D341Med (cell line): Measurements from ENCODE around the gene LIMK2.
A peak's percentile ranks its signal among the peaks of the same experiment; 100 is the strongest.
"Not testable (repeated sequence)": the region's sequence is repeated elsewhere in the genome, so short reads cannot be mapped to it uniquely, and the experiment has no call there.

Experiments
- DNase-seq: peaks from one replicate; pipeline ENCODE4 v3.0.0; 2012; ENCODE audit warnings: low spot score

Gene LIMK2

DNA sequence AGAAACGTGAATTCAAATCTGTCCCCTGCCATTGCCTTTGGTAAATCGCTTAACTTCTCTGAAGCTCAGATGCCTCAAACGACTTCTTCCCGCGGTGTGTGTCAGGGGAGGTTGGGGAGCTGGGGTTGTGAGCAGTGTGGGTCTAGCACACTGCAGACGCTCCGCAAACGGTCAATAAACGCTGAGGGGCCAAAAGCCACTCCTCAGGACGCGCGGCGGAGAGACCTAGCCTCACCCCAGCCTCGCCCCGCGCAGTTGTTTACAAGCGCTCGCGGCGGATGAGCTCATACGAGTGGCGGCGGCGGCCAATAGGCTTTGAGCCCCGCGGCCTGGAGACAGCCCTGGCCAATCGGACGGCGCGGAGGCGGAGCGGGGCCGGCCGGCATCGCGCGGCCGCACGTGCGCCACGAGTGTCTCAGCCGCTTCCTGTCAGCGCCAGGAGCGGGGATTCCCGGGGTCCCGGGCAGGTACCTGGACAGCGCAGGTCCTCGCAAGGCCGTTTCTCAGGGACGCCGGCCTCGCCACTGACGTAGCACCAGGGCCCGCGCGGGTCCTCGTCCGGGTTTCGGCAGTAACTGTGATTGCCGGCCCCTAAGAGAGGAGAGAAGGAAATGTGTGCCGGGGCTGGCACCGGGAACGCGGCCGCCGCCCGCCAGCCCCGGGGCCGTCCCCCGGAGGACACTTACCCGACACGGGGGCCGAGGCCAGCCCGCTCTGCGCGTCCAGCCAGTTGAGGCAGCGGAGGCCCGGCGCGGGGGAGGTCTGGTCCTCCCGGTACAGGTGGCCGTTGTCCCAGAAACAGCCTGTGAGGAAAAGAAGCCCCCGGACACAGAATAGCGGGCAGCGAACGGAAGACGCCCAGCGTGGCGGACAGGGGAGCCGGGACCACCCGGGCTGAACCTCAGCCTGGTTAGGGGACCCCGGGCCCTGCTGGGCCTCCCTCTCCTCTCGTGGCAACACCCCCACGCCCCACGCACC lies 78.7 kb downstream of the LIMK2 start:
- peak; percentile 98 for DNase-seq

DNA sequence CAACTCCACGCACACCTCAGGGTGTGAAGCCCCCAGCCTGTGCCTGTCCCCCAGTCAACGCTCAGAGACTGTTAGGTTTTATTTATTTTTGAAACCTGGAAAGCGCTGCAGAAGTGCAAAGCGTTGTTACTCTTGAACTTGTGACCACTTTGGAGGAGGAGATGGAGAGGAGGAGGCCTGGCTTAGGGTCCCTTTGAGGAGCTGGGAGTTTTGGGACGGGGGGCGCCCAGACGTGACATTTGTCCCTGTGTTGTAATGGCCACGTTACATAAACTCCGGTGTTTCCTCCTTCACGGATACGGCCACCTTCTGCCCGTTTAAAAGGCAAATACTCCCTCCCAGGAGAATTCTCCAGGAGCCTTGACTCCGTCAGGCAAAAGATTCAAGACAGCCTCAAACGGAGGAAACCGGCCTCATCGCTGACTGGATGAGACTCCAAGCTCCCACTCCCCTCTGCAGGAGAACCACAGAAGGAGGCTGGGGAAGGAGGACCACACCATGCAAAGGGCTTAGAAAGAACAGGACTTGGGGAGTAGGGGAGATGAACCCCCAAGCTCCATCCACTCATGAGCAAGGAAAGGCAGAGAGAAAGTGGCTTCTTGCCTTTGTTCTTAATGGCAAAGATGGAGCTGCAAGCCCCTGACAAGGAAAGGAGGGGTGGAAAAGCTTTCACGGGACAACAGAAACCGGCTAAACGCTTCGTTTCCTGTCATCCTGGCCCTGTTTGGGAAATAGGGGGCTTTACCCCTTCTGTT lies 79.6 kb downstream of the LIMK2 start:
- DNase-seq, result peak; percentile 45

DNA sequence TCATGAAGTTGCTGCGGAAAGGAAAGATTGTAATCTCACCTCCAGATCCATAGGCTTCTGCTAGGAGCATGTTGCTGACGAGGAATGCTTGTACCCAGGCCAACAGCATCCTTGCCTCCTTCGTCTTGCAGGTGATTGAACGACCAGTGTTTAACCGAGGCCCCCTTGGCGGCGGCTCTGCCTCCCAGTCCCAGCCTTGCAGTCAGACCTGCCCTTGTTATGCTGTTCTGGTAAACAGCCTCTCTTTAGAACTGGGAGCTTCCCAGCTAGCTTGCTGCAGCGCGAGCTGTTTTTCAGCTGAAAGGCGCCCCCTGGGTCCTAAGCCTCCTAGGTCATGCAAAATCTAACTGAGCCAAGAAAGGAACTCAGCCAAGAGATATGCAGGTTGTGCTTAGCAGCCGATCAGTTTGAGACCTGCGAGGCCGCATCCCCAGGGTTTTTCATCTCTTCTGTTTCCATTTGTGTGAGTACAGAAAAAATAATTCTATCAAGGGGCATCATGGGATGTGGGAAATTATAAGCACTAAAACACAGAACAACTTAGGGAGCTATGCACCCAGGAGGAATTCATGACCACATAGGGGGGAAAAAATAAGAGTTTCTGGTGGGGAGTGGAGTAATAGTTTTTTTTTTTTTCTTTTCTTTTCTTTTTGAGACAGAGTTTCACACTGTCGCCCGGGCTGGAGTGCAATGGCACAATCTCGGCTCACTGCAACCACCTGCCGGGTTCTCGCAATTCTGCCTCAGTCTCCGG lies 80.3 kb downstream of the LIMK2 start, which contains the start of gene PIK3IP1:
PIK3IP1 (minus strand) TSS at position 253 of the 754 bp plus-strand sequence; CDS start at position 109, 144 bp downstream.
- peak; percentile 81 for DNase-seq

DNA sequence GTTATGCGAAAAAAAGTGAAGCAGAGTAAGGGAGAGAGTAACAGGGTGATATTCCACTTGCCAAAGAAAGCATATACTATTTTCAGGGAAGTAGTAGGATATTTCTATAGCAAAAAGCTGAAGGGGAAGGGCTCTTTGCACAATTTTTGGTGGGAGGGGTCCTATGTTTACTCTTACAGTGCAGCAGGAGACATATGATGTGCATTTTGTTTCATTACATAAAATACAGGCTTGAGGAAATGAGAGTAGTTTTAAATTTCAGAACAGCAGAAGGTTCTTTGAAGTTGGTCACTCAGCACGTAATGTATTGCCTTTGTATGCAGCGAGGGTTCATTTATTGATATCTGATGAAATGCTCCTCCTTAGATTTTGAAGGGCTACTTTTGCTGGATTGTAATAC lies 83.3 kb downstream of the LIMK2 start:
- no peak for DNase-seq

DNA sequence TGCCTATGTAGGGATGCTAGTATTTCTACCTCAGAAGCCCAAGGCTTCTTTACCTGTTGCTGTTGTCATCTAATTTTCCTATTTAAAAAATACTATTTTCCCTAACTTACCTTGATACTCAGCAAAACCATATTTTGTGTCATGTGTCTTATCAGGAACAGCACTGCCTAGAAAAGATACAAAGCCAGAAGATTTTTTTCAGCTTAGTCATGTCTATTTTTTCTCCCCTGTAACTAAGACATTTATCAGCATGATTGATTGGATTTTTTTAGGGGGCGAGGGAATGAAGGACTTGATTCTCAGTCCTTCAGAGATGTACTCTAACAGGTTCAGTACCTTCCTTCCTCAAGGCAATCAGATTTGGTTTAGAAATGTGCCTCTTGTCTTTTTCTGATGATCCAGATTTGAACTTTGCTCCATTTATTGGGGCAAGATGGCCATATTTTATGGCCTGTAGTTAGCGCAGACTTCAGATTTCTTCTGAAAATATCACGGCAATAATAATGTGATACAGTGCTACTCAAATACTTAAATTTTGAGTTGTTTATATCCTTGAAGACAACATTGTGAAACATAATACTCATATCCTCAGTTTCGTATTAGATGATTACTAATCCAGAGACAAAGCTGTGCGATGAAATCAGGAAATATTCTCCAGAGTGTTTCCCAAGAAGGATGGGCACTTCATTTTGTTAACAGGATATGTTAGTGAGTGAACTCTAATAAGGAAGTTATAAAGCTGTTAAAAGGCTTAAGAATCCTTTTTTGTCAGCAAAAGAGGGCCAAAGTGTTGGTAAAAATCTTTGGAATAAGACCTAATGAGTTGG lies 83.9 kb downstream of the LIMK2 start:
- DNase-seq, result no peak

DNA sequence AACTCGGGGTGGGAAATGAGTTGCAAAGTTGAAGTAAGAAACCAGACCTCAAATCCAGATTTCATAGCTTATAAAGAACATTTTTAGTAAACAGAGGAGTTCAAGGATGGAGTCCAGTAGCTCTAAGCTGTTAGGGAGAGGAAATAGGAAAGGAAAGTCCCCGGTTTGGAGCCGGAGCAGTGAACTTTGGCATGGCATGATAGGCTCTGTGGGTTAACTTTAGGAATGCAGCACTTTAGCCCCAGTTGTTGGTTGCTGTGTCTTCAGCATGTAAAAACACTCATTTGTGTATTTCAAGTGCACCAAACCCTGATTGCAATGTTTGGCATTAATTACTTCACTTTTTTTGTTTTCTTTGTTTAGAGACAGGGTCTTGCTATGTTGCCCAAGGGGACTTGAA lies 88.8 kb downstream of the LIMK2 start:
- DNase-seq, result no peak

DNA sequence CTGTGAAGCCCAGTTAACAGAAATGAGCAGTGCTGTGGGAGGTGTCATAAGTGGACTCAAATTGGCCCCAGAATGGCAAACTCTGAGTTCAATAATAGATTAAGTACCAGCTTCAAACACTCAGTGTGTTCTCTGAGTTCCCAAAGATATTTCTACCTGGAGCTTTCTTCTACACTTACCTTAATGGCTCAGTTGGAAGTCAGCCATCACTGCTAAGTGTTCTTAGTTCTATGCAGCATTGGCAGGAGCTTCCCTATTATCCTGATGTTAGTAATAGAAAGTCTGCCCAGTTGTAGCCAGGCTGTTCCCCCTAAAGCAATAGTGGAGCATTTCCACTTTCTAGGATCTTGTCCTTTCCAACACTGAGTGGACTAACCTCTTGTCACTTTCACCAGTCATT lies 89.9 kb downstream of the LIMK2 start:
- no peak for DNase-seq

DNA sequence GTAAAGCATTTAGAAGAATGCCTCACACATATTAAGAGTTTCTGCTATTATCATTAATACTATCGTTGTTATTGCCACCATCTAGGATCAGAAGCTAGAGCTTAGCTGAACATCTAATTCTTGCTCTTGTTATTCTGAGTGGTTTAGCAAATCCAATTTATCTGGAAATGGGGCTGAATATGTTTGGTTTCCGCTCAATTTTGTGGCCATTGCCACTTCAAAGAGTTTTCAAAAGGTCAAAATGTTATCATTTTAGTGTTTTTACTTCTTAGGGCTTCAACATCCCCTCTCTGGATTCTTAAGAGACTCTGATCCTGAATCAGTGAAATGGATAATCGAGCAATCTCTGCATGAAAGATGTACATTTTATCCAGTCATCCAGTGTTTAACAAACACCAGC lies 90.4 kb downstream of the LIMK2 start:
- DNase-seq, result no peak

DNA sequence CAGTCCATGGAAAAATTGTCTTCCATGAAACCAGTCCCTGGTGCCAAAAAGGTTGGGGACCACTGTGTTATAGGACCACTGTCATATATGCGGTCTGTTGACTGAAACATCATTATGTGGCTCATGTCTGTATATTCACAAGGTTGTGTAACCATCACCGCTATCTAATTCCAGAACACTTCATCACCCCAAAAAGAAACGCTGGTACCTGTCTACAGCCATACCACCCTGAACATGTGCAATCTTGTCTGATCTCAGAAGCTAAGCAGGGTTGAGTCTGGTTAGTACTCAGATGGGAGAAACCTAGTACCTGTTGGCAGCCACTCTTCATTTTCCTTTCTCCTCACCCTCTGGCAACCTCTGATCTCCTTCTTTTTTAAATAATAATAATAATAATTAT lies 93.1 kb downstream of the LIMK2 start:
- no peak for DNase-seq

DNA sequence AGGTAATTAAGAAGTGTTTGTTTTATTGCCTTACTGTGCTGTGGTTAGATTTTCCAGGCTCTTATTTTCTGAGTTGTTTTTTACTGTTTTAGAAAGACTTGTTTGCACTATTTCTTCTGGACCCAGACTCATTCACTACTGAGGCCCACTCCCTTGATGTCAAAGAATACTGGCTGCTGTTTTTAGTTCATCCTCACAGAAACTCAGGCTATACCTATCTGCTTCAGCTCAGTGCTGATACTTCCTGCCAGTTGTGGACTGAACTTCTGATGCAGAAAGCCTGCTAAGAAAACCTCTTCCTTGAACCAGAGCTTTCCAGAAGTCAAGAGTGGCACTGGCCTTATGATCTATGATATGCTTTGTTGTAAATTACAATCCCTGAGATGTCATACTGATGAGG lies 96.1 kb downstream of the LIMK2 start:
- DNase-seq, result no peak

DNA sequence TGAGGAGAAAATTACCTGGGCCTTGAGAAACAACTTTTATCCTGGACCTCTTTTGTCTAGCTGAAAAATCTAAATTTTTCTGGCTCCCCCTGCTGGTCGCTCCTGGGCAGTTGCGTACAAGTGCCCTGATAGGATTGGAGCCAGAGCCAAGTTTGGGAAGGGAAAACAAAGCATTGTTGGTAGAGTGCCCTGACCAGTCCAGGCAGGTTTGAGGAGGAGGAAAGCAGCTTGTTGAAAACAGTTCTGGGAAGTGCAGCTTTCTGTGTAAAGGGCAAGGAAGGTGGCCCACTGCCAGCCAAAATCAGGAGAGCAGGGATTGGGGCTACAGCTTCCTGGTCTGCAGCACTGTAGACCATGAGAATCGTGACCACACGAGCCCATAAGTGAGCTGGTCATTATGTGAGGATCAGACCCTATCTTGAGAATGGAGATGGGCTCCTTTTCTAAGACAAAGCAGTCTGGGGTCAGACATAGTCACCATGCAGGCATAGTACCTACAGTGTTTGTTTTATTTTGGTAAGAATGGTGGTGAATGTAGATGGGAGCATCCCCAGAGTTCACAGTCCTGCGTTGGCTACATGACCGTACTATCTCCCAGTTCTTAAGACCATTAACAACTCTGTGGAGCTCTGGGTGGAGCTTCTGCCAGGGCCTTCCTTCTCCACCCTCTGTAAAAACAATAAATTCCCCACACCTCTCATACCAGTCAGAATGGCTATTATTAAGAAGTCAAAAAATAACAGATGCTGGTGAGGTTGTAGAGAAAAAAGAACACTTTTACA lies 101.5 kb downstream of the LIMK2 start:
- peak; percentile 79 for DNase-seq

DNA sequence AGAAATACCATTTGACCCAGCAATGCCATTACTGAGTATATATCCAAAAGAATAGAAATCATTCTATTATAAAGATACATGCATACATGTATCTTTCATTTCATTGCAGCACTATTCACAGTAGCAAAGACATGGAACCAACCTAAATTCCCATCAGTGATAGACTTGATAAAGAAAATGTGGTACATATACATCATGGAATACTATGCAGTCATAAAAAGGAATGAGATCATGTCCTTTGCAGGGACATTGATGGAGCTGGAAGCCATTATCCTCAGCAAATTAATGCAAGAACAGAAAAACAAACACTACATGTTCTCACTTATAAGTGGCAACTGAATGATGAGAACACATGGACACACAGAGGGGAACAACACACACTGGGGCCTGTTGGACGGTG lies 102.1 kb downstream of the LIMK2 start:
- not testable (repeated sequence) for DNase-seq

DNA sequence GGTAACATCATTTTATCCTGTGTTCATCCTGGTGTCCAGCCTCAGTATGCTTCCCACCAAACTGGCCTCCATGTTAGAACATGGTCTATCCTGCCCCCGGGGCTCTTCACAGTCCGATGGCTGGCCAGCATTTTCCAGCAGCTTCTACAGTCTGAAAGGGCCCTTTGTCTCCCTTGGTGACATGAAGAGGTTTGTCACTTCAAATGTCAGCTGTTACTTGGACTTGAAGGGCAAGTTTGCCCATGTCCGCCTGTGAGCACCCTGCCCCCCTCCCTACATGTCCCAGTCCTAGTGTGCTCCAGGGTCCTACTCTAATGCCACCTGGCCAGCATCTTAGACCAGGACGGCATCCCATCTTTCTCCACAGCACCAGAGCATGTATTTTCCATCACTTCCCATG lies 109.3 kb downstream of the LIMK2 start:
- DNase-seq, result no peak

DNA sequence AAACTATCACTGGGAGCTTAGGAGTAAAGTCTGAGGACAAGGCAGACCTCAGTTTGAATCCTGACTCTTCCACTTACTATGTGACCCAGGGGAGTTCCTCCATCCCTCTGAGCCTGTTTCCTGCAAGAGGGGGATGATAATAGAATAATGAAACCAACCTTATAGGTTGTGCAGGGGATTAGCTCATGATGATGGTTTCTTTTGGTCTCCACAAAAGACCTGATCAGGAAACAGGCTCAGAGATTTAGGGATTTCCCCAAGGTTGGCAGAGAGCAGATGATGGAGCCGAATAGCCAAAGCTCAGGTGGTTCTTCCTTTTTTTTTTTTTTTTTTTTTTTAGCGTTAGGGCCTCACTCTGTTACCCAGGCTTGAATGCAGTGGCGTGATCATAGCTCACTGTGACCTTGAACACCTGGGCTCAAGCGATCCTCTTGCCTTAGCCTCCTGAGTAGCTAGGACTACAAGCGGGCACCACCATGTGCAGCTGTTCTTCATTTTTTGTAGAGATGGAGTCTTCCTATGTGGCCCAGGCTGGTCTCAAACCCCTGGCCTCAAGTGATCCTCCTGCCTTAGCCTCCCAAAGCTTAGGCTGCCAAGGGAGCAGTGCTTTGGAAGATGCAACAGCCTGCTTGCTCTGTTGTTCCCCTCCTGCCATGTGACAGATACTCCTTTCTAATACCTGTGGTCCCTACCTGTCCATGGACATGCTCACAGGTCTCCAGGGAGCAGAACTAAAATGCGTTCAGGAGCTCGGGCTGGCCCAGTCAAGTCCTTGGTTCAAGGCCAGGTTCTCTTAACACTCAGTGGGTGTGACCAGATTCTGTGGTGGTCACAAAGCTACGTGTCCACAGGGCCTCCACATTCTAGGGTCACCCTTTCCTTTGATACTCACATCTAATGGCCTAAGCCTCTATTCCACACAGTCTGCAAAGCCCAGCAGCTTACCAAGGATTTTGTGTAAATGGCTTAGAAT lies 111.8 kb downstream of the LIMK2 start:
- DNase-seq, result no peak

DNA sequence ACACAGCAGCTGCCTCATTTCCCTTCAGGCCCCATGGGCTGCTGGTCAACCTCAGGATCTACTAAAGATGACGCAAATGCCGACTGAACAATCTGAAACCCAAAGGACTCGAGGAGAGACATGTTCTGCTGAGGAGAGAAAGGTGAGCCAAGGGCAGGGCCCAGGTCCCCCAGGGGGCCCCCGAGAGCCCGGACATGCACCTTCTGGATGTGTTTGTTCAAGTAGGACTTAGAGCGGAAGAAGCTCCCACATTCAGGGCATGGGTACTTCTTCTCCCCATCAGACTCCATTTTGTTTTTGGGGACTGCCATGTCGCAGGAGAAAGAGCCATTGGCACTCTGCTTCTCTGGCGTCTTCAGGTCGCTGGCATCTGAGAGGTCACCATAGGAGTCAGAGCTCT lies 114.8 kb downstream of the LIMK2 start:
- DNase-seq, result peak; percentile 13

DNA sequence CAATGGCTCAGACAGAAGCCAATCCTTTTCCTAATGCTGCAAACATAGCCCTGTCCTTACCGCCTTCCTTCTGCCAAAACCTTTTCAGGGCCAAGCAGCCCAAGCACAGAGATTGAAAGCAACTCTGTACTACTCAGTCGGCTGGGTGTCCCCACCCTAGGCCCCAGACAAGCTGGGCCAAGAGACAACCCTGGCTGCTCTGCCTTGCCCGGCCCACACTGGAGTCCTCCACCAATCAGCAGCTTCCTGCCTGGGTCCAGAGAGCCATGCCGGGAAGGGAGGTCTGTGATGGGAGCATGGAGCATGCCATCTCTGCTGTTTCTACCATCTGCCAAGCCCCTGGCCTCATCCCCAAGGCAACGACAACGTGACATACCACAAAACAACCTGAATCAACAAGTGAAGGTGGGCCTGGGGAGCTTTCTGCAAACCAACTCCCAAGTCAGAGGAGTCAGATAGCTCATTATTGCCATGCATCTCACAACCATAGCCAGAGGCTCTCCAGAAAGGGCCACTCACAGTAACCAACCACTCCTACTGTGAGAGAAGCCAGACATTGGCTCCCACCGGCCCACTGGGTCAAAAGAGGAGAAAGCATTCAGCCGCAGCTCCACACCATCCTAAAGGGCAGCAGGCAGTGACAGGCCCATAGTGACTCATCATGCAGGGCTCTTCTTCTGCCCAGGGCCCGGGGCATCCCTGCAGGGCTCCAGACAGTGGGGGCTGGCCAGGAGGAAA lies 115.9 kb downstream of the LIMK2 start:
- no peak for DNase-seq

DNA sequence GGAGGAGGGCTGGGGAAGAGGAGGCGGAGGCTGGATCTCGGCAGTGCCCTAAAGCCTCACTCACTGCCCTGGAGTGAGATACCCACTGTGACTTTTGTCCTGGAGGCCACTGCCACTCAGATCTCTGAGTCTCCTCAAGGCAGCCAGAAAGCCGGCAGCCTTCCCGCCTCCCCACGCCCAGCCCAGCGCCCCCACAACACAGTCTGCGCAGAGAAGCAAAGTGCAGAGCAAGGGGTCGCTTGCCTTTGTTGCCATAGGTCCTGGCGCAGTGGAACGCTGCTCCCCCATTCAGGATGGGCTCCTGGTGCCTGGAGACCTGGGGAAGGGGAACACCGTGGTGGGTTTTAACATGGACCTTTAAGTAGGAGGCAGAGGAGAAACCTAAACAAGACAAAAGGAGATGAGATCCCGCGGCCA lies 116.5 kb downstream of the LIMK2 start:
- no peak for DNase-seq

DNA sequence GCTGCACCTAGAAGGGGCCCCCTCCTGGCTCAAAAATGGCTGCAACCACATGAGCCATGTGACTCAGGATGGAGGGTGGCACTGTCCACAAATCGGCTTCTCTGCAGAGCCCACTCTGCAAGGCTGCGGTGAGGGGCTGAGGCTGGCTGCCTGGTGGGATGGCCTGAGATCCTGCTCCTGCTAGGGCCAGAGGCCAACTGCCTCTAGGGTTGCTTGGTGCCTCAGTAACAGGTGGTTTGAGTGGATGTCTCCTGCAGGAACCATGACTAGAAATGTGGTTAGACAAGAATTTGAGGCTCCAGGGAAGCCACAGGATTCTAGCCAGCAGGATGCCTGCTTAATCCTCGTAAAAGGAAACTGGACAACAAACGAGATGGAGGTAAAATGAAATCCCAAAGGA lies 116.9 kb downstream of the LIMK2 start:
- DNase-seq, result no peak
